WTC11 (cell line): Measurements from ENCODE around the gene PDE1C. TPM values are rescaled to one million over a fixed set of nuclear protein-coding genes. Genes with fewer than 3 reads are reported as not detected.

Experiments used
- ATAC-seq: fragments of 200-7000 bp; cut with Tn5 transposase; 2 replicates; pipeline ENCODE4 v1.10.0; 2021; ENCODE audit warnings: mild to moderate bottlenecking, moderate library complexity
- CTCF ChIA-PET: fragments of 300-600 bp; sonication (Branson Sonifier 250); formaldehyde crosslinking; loops from one replicate; lab custom pipeline; 2021; ENCODE audit warnings: antibody characterized with exemption; lab: Charles Lee
- POLR2A ChIA-PET: fragments of 350-600 bp; sonication (Branson Sonifier 250); formaldehyde crosslinking; loops from one replicate; lab custom pipeline; 2021; ENCODE audit warnings: antibody characterized with exemption; lab: Charles Lee
- DNase-seq: peaks from one replicate; pipeline ENCODE4 v3.0.0; 2021; ENCODE audit warnings: low spot score
- H3K27ac Mint-ChIP-seq: 2 replicates; pipeline ENCODE4 v1.8.0; 2021; ENCODE audit warnings: mixed read lengths
- H3K27me3 Mint-ChIP-seq: 2 replicates; pipeline ENCODE4 v1.8.0; 2021; ENCODE audit warnings: low read depth, mild to moderate bottlenecking, moderate library complexity, mixed read lengths
- H3K36me3 Mint-ChIP-seq: 2 replicates; pipeline ENCODE4 v1.8.0; 2021; ENCODE audit warnings: mixed read lengths
- H3K4me1 Mint-ChIP-seq: 2 replicates; pipeline ENCODE4 v1.8.0; 2022; ENCODE audit warnings: mixed read lengths
- H3K4me3 Mint-ChIP-seq: 2 replicates; pipeline ENCODE4 v1.8.0; 2021; ENCODE audit warnings: mild to moderate bottlenecking, moderate library complexity, mixed read lengths
- H3K9me3 Mint-ChIP-seq: 2 replicates; pipeline ENCODE4 v1.8.0; 2021; ENCODE audit warnings: mixed read lengths
- AFF4 ChIP-seq: sonication (generic); formaldehyde crosslinking; IDR thresholded peaks from 2 replicates; pipeline ENCODE4 v1.8.1; 2023; ENCODE audit warnings: mild to moderate bottlenecking, missing genetic modification reagents, borderline replicate concordance
- CREB1 ChIP-seq: sonication (generic); formaldehyde crosslinking; IDR thresholded peaks from 2 replicates; pipeline ENCODE4 v1.8.0; 2023; ENCODE audit warnings: mild to moderate bottlenecking, missing genetic modification reagents
- FOXJ3 ChIP-seq: sonication (generic); formaldehyde crosslinking; IDR thresholded peaks from 2 replicates; pipeline ENCODE4 v1.9.0; 2021; ENCODE audit warnings: missing genetic modification reagents, mild to moderate bottlenecking, borderline replicate concordance
- FOXP1 ChIP-seq: sonication (generic); formaldehyde crosslinking; IDR thresholded peaks from 2 replicates; pipeline ENCODE4 v1.8.0; 2022; ENCODE audit warnings: missing genetic modification reagents, mild to moderate bottlenecking, moderate library complexity, borderline replicate concordance
- GRHL2 ChIP-seq: fragments of 250-450 bp; sonication (Bioruptor Pico); IDR thresholded peaks from 2 replicates; pipeline ENCODE4 v1.8.0; 2022; ENCODE audit warnings: mild to moderate bottlenecking, moderate library complexity; ENCODE audit not compliant: insufficient replicate concordance, severe bottlenecking
- HMGA2 ChIP-seq: fragments of 250-450 bp; sonication (Bioruptor Pico); IDR thresholded peaks from 2 replicates; pipeline ENCODE4 v1.4.0; 2021; ENCODE audit warnings: mild to moderate bottlenecking, moderate library complexity
- HMGXB4 ChIP-seq: sonication (generic); formaldehyde crosslinking; IDR thresholded peaks from 2 replicates; pipeline ENCODE4 v1.8.1; 2023; ENCODE audit warnings: mild to moderate bottlenecking, moderate library complexity, missing genetic modification reagents
- JUN ChIP-seq: sonication (generic); formaldehyde crosslinking; IDR thresholded peaks from 2 replicates; pipeline ENCODE4 v1.8.0; 2023; ENCODE audit warnings: mild to moderate bottlenecking, missing genetic modification reagents
- MXD4 ChIP-seq: fragments of 250-450 bp; sonication (Bioruptor Pico); IDR thresholded peaks from 2 replicates; pipeline ENCODE4 v1.8.0; 2021; ENCODE audit warnings: mild to moderate bottlenecking, moderate library complexity, borderline replicate concordance
- PRRX2 ChIP-seq: fragments of 250-450 bp; sonication (Bioruptor Pico); IDR thresholded peaks from 2 replicates; pipeline ENCODE4 v1.8.0; 2021; ENCODE audit warnings: mild to moderate bottlenecking
- TEAD1 ChIP-seq: sonication (generic); formaldehyde crosslinking; IDR thresholded peaks from 2 replicates; pipeline ENCODE4 v1.8.0; 2022; ENCODE audit warnings: mild to moderate bottlenecking, missing genetic modification reagents
- USF1 ChIP-seq: sonication (generic); formaldehyde crosslinking; IDR thresholded peaks from 2 replicates; pipeline ENCODE4 v1.8.0; 2022; ENCODE audit warnings: mild to moderate bottlenecking, missing genetic modification reagents
- USF2 ChIP-seq: sonication (generic); formaldehyde crosslinking; IDR thresholded peaks from 2 replicates; pipeline ENCODE4 v1.8.1; 2023; ENCODE audit warnings: mild to moderate bottlenecking, missing genetic modification reagents, moderate library complexity
- ZNF138 ChIP-seq: sonication (generic); formaldehyde crosslinking; conservative IDR thresholded peaks from 2 replicates; pipeline ENCODE4 v1.8.1; 2022; ENCODE audit warnings: mild to moderate bottlenecking, moderate library complexity, missing genetic modification reagents
- ZNF232 ChIP-seq: sonication (generic); formaldehyde crosslinking; IDR thresholded peaks from 2 replicates; pipeline ENCODE4 v1.8.0; 2022; ENCODE audit warnings: mild to moderate bottlenecking, missing genetic modification reagents
- ZNF263 ChIP-seq: sonication (generic); formaldehyde crosslinking; IDR thresholded peaks from 2 replicates; pipeline ENCODE4 v1.8.1; 2022; ENCODE audit warnings: low read depth, mild to moderate bottlenecking, moderate library complexity, missing genetic modification reagents
- ZNF416 ChIP-seq: fragments of 250-450 bp; sonication (Bioruptor Pico); IDR thresholded peaks from 2 replicates; pipeline ENCODE4 v1.9.0; 2021; ENCODE audit warnings: mild to moderate bottlenecking, inconsistent platforms
- ZNF423 ChIP-seq: fragments of 250-450 bp; sonication (Bioruptor Pico); IDR thresholded peaks from 2 replicates; pipeline ENCODE4 v2.1.2; 2022; ENCODE audit warnings: mild to moderate bottlenecking, moderate library complexity
- total RNA-seq: library from RNA; stranded (reverse); gene quantifications from 3 replicates; pipeline ENCODE4 v1.2.3, GENCODE V29; 2021
- TF ChIP-seq, protein P1 (sequence below): fragments of 250-450 bp; sonication (Bioruptor Pico); IDR thresholded peaks from 2 replicates; pipeline ENCODE4 v1.9.0; 2021; ENCODE audit warnings: mild to moderate bottlenecking
- TF ChIP-seq, protein P2 (sequence below): sonication (generic); formaldehyde crosslinking; IDR thresholded peaks from 2 replicates; pipeline ENCODE4 v1.8.1; 2023; ENCODE audit warnings: mild to moderate bottlenecking, missing genetic modification reagents
- TF ChIP-seq, protein P3 (sequence below): sonication (generic); formaldehyde crosslinking; IDR thresholded peaks from 2 replicates; pipeline ENCODE4 v1.8.0; 2022; ENCODE audit warnings: mild to moderate bottlenecking, missing genetic modification reagents
- TF ChIP-seq, protein P4 (sequence below): sonication (generic); formaldehyde crosslinking; IDR thresholded peaks from 2 replicates; pipeline ENCODE4 v1.8.1; 2022; ENCODE audit warnings: mild to moderate bottlenecking, missing genetic modification reagents, moderate library complexity, borderline replicate concordance

PDE1C gene
- total RNA-seq, 1 experiment from 2014 or later: 0.55 TPM

DNA sequence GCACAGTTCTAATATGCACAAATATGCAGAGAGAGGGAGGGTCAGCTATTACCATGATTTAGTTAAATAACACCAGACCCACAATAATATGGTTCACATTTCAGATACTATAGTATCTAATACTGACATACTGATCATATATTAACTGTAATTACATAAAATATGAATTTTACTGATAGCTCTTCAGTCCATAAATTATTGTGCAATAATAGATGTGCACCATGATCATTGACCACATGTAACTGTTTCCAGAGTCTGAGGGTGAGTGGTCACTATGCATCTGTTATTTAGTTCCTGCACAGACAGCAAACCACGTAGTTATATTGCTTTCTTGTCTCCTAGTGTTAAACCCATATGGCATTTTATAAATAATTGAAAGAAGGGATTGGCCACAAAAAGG, 353.9 kb downstream of the PDE1C start (continued):
- TF ChIP-seq, protein P1, sequence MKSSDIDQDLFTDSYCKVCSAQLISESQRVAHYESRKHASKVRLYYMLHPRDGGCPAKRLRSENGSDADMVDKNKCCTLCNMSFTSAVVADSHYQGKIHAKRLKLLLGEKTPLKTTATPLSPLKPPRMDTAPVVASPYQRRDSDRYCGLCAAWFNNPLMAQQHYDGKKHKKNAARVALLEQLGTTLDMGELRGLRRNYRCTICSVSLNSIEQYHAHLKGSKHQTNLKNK (CRISPR knock-in tag): no peak
- TF ChIP-seq MXD4 (CRISPR knock-in tag) (no peak), ZNF263 (CRISPR knock-in tag) (no peak)

DNA sequence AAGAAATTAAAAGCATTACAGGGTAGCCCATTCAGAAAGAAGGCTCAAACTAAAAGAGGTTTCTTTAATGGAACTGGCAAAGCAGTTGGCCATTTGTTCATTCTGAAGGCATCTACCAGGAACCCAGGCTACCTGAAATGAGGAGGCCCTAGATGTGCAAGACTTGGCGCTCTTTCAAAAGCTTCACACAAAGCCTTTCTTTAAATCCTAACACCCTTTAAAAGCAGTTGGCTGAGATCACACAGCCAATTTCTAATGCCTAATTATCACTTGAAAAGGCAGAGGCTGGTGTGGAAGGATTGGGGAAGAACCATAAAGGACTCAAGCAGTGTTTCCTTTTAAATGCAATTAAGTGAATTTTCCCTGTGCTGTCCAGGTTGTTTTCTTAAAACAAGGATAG, 360.0 kb downstream of the PDE1C start:
- peaks cover 35% of the 10 kb centered on the region for H3K9me3 Mint-ChIP-seq
- ChIA-PET POLR2A (no interaction called here), CTCF (interaction anchor here (1.2 to 1.9 kb wide), 2 partner anchors 13 to 267 kb away, joined by 4 to 6 read pairs; no protein-coding TSS in a partner anchor)
- ATAC-seq: peak; percentile 96
- H3K4me1 Mint-ChIP-seq: peaks cover 32% of the 10 kb centered on the region
- peaks cover 94% of the 10 kb centered on the region for H3K27me3 Mint-ChIP-seq
- no peak overlapping the region; the same call in 1 of the 2 replicates for H3K4me3 Mint-ChIP-seq
- TF ChIP-seq ZNF232 (CRISPR knock-in tag) (0 out of 2 replicates have a peak, but pooled peaks have one; percentile 33), ZNF423 (CRISPR knock-in tag) (peak; percentile 24; the same call in 1 of the 2 replicates), TEAD1 (no peak), ZNF416 (CRISPR knock-in tag) (no peak), HMGXB4 (CRISPR knock-in tag) (no peak), GRHL2 (CRISPR knock-in tag) (no peak)
- TF ChIP-seq, protein P1 (CRISPR knock-in tag): 0 out of 2 replicates have a peak, but pooled peaks have one; percentile 40
- TF ChIP-seq, protein P2, sequence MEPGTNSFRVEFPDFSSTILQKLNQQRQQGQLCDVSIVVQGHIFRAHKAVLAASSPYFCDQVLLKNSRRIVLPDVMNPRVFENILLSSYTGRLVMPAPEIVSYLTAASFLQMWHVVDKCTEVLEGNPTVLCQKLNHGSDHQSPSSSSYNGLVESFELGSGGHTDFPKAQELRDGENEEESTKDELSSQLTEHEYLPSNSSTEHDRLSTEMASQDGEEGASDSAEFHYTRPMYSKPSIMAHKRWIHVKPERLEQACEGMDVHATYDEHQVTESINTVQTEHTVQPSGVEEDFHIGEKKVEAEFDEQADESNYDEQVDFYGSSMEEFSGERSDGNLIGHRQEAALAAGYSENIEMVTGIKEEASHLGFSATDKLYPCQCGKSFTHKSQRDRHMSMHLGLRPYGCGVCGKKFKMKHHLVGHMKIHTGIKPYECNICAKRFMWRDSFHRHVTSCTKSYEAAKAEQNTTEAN (CRISPR knock-in tag): peak; percentile 55; the same call in 1 of the 2 replicates
- TF ChIP-seq, protein P3, sequence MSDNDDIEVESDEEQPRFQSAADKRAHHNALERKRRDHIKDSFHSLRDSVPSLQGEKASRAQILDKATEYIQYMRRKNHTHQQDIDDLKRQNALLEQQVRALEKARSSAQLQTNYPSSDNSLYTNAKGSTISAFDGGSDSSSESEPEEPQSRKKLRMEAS: 0 out of 2 replicates have a peak, but pooled peaks have one; percentile 30
- H3K27ac Mint-ChIP-seq: no peak overlapping the region
- no peak for DNase-seq
- H3K36me3 Mint-ChIP-seq: peaks cover 35% of the 10 kb centered on the region

DNA sequence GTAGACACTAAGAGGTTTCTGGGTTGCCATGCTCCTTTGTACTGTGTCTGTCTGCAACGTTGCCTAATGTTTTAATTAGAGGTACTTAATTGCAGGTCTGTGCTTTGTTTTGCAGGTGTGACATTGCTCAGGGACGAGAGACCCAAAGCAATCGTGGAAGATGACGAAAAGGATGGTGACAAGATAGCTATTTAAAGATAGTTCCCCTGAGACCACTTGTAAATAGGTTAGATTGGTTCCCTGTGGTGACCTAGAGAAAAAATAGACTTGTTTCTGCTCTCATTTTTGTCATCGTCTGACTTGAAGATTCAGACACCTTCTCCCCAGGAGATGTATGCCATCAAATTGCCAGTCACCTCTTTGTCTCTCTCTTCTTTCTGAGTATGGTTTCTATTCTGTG, 363.1 kb downstream of the PDE1C start:
- CTCF ChIA-PET: no interaction called here
- H3K4me1 Mint-ChIP-seq: peaks cover 32% of the 10 kb centered on the region
- no peak overlapping the region for H3K4me3 Mint-ChIP-seq
- H3K27me3 Mint-ChIP-seq: peaks cover 84% of the 10 kb centered on the region
- peaks cover 9% of the 10 kb centered on the region for H3K9me3 Mint-ChIP-seq
- no peak for DNase-seq
- peaks cover 8% of the 10 kb centered on the region for H3K36me3 Mint-ChIP-seq
- POLR2A ChIA-PET: no interaction called here
- H3K27ac Mint-ChIP-seq: no peak overlapping the region
- no peak for ATAC-seq
- no peak for TF ChIP-seq PRRX2
- no peak for TF ChIP-seq ZNF138 (CRISPR knock-in tag)
- no peak for TF ChIP-seq ZNF416 (CRISPR knock-in tag)
- TF ChIP-seq FOXJ3: no peak
- TF ChIP-seq, protein P3: no peak
- TF ChIP-seq, protein P4, sequence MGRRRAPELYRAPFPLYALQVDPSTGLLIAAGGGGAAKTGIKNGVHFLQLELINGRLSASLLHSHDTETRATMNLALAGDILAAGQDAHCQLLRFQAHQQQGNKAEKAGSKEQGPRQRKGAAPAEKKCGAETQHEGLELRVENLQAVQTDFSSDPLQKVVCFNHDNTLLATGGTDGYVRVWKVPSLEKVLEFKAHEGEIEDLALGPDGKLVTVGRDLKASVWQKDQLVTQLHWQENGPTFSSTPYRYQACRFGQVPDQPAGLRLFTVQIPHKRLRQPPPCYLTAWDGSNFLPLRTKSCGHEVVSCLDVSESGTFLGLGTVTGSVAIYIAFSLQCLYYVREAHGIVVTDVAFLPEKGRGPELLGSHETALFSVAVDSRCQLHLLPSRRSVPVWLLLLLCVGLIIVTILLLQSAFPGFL (CRISPR knock-in tag): no peak
- TF ChIP-seq AFF4: no peak
- no peak for TF ChIP-seq JUN (CRISPR knock-in tag)
- no peak for TF ChIP-seq CREB1 (CRISPR knock-in tag)
- TF ChIP-seq FOXP1 (CRISPR knock-in tag): no peak
- TF ChIP-seq HMGA2: no peak
- no peak for TF ChIP-seq USF1 (CRISPR knock-in tag)
- no peak for TF ChIP-seq USF2 (CRISPR knock-in tag)
